Left ventricle myocardium inferior (tissue), 1 donor: ENCODE measurements around the gene KCTD18. TPM values are rescaled to one million over a fixed set of nuclear protein-coding genes. Genes with fewer than 3 reads are reported as not detected.

ENCODE experiments used
- DNase-seq: peaks from one replicate; pipeline ENCODE4 v3.0.0-alpha.2; 2020
- H3K27ac ChIP-seq: fragments of 200-600 bp; replicated peaks from 2 replicates; pipeline ENCODE4 v1.8.0; 2021
- H3K27me3 ChIP-seq: fragments of 200-600 bp; 2 replicates; pipeline ENCODE4 v1.8.0; 2021; ENCODE audit warnings: low read depth
- H3K36me3 ChIP-seq: fragments of 200-600 bp; 2 replicates; pipeline ENCODE4 v1.8.0; 2021
- H3K4me1 ChIP-seq: fragments of 200-600 bp; 2 replicates; pipeline ENCODE4 v1.8.0; 2021
- H3K4me3 ChIP-seq: fragments of 200-600 bp; 2 replicates; pipeline ENCODE4 v1.8.0; 2021; ENCODE audit warnings: mild to moderate bottlenecking, moderate library complexity
- H3K9me3 ChIP-seq: fragments of 200-600 bp; replicated peaks from 2 replicates; pipeline ENCODE4 v1.8.0; 2021
- intact Hi-C: fragments of 100-400 bp; cut with micrococcal nuclease; formaldehyde crosslinking; loops from one replicate; pipeline ENCODE4 v1.11.0; 2022
- total RNA-seq: library from RNA; stranded (reverse); fragmentation: NEBNext Ultra II Directional; extraction: Animal tissue kit (Norgen Biotek cat#: 25700); gene quantifications from one replicate; pipeline ENCODE4 v1.2.1, GENCODE V29; 2021
- TF ChIP-seq, protein P1 (sequence below): fragments of 200-600 bp; IDR thresholded peaks from 2 replicates; pipeline ENCODE4 v1.8.0; 2021; ENCODE audit warnings: antibody characterized with exemption, mild to moderate bottlenecking, borderline replicate concordance
- donor health status: DM: no; HTN: yes; CAD: no; lungs with severe emphysema.

KCTD18 gene
- total RNA-seq, 1 donor from 2014 or later, result 9.4 TPM

DNA sequence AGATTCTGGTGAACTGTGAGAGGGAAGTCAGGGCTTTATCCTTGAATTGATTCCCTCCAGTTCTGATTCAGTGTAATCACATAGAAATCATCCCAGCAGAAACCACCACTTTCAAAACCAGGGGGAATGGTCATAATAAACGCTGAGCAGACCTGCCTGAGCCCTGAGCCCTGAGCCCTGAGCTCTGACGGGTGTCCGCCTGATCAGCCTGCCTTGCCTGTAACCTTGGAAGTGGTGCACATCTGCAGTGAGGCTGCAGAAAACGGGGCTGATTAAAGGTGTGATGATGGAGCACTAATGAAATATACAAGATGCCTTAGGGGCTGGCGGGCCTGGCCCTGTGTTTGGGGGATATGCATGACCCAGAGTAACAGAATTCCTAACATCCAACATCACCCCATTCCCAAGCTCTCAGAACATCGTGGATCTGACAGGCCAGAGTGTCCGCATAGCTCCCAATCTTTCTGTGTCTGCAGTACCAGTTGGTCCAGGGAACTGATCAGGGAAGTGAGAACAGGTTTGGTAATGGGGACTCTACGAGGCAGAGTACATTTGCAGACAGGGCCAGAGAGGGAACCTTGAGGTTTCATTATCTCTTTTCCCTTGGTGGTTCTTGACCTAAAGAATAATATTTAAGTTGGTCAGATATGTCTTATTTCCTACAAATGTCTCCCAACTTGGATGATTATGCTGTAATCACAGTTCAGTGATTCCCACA lies 37.8 kb downstream of the KCTD18 start:
- H3K9me3 ChIP-seq, result no peaks in the 10 kb centered on the region
- intact Hi-C loops, result no loop called here
- DNase-seq, result no peak
- no peak overlapping the region for H3K4me3 ChIP-seq
- H3K4me1 ChIP-seq, result peaks cover 13% of the 10 kb centered on the region
- H3K36me3 ChIP-seq, result peaks cover 84% of the 10 kb centered on the region
- H3K27ac ChIP-seq, result no peak overlapping the region
- TF ChIP-seq, protein P1, sequence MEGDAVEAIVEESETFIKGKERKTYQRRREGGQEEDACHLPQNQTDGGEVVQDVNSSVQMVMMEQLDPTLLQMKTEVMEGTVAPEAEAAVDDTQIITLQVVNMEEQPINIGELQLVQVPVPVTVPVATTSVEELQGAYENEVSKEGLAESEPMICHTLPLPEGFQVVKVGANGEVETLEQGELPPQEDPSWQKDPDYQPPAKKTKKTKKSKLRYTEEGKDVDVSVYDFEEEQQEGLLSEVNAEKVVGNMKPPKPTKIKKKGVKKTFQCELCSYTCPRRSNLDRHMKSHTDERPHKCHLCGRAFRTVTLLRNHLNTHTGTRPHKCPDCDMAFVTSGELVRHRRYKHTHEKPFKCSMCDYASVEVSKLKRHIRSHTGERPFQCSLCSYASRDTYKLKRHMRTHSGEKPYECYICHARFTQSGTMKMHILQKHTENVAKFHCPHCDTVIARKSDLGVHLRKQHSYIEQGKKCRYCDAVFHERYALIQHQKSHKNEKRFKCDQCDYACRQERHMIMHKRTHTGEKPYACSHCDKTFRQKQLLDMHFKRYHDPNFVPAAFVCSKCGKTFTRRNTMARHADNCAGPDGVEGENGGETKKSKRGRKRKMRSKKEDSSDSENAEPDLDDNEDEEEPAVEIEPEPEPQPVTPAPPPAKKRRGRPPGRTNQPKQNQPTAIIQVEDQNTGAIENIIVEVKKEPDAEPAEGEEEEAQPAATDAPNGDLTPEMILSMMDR, result no peak
- H3K27me3 ChIP-seq, result no peaks in the 10 kb centered on the region

DNA sequence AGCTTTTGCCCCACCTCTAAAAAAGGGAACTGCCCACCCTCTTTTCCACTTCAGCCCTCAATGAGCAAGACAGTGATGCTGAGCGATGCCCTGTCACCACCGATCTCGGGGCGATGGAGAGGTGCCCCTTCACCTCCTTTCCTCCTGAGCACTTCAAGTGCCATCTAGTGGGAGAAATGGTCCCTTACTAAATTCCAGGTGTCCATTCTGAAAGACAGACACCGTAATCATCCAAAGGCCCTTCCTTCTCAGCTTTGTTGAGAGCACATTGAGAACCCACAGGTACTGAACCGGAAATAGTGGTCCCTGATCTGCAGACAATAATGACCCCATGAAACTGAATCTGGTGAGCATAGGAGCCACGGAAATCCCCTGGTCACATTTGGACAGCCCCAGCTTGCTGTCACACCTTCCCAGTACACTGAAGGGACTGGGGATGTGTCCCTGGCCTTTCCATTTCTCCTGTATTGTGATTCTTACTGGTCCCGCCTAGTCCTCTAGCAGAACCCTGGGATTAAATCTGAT lies 38.5 kb downstream of the KCTD18 start:
- H3K4me1 ChIP-seq, result peaks cover 13% of the 10 kb centered on the region
- H3K4me3 ChIP-seq, result no peak overlapping the region
- H3K9me3 ChIP-seq, result no peaks in the 10 kb centered on the region
- intact Hi-C loops, result no loop called here
- H3K27ac ChIP-seq, result no peak overlapping the region
- DNase-seq, result no peak
- H3K36me3 ChIP-seq, result peaks cover 87% of the 10 kb centered on the region
- TF ChIP-seq, protein P1, result peak; percentile 57
- H3K27me3 ChIP-seq, result no peaks in the 10 kb centered on the region

DNA sequence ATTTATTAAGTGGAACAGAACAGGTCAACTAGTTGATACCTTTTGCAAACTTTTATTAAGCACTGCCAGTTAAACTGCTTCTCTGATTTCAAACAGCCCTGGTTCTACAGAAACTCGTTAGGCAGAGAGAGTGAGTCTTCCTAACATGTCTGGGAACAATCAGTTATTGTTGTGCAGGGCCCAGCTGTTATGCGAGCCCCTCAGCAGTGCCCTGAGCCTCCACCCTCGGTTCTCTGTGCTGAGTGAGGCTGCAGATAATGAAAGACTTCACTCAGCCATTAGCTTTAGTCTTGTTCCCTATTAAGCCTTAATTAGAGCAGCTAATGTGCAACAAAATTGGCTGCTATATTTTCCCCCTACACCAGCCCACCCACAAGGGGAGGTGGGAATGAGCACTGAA lies 39.6 kb downstream of the KCTD18 start:
- no peak overlapping the region for H3K4me3 ChIP-seq
- DNase-seq, result no peak
- peaks cover 83% of the 10 kb centered on the region for H3K36me3 ChIP-seq
- intact Hi-C loops, result no loop called here
- H3K4me1 ChIP-seq, result peaks cover 13% of the 10 kb centered on the region
- TF ChIP-seq, protein P1, result no peak
- no peaks in the 10 kb centered on the region for H3K9me3 ChIP-seq
- H3K27ac ChIP-seq, result peak overlapping the region; percentile 19
- no peaks in the 10 kb centered on the region for H3K27me3 ChIP-seq

DNA sequence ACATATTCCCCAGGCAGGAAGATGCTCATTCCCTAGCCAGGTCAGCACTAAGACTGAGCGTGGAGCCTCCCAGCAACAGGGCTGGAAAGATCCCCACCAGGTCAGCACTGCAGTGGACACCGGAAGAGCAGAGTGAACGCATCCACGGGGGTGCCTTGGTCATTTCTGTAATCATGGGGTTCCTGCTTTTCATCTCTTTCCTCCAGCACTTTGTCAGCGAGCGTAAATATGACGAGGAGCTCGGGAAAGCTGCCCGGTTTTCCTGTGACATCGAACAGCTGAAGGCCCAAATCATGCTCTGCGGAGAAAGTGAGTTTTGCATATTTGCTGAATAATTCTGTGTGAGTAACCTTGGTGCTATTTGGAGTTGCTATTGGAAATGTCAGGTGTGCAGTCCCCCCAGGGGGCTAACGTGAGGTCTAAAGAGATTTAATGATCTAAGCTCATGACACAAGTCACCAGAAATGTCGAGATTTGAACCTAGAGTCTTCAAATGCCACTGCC lies 40.1 kb downstream of the KCTD18 start:
- Histone ChIP-seq H3K27ac (peak overlapping the region; percentile 19), H3K36me3 (peaks cover 83% of the 10 kb centered on the region)

DNA sequence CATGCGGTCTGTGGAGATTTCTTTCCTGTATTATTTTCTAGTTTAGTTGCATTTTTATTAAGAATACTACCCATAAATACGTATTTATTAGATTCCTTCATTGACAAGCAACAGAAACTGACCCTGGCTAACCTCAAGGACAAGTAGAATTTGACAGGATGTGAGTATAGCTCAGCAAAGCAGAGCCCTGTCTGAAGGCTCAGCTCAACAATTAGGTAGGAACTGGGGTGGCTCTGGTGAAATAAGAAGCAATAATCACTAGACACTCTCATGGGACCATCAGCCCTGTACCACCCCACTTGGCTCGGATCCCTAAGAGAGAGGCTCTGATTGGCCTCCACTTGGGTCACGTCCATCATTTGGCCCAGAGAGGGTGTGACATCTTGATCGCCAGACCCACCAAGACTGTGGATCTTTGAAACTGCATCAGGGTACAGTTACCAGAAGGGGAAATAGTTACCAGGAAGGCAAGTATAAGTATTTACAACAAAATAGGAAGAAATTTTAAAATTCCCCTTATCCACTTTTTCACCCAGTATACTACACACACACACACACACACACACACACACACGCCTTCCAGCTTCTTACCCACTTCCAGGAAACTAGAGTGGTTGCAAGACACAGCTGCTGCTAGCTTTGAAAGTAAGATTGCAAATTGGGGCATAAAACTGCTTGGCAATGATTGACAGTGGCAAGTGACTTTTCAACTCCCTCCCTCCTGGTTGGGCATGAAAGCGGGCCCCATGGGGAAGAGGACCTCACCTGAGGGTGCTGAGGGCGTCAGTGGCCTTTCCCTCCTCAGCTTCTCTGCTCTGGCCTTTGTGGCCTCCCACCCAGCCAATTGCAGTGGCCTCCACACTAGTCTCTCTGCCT lies 41.8 kb downstream of the KCTD18 start:
- Histone ChIP-seq H3K4me3 (no peak overlapping the region), H3K4me1 (peaks cover 13% of the 10 kb centered on the region), H3K9me3 (no peaks in the 10 kb centered on the region), H3K27ac (no peak overlapping the region), H3K27me3 (no peaks in the 10 kb centered on the region), H3K36me3 (peaks cover 68% of the 10 kb centered on the region)
- TF ChIP-seq, protein P1, result no peak
- no peak for DNase-seq
- intact Hi-C loops, result no loop called here

More for the DNA sequence above, 40.1 kb downstream of the KCTD18 start:
- TF ChIP-seq, protein P1, result no peak
- Histone ChIP-seq H3K9me3 (no peaks in the 10 kb centered on the region), H3K4me1 (peaks cover 13% of the 10 kb centered on the region), H3K27me3 (no peaks in the 10 kb centered on the region), H3K4me3 (no peak overlapping the region)
- peak; percentile 40 for DNase-seq
- intact Hi-C loops, result no loop called here
